K562 (cell line): ENCODE results near the gene ANAPC2. TPM values are rescaled to one million over a fixed set of nuclear protein-coding genes. Genes with fewer than 3 reads are reported as not detected.

Experiments used
- CCNT2 ChIP-seq: IDR thresholded peaks from 2 replicates; pipeline ENCODE4 v1.6.1; 2011; ENCODE audit warnings: borderline replicate concordance, low read depth, mild to moderate bottlenecking, moderate library complexity, mixed read lengths, low read length; ENCODE audit not compliant: insufficient read length; ENCODE audit errors: extremely low read depth
- FUS ChIP-seq: fragments of 200-400 bp; formaldehyde crosslinking; optimal IDR thresholded peaks from 2 replicates; pipeline ENCODE3; 2017; ENCODE audit warnings: low read depth, low read length
- HDAC2 ChIP-seq: fragments of 450-650 bp; IDR thresholded peaks from 2 replicates; pipeline ENCODE4 v1.6.1; 2016; ENCODE audit warnings: mild to moderate bottlenecking
- RBM25 ChIP-seq: fragments of 200-400 bp; formaldehyde crosslinking; IDR thresholded peaks from 2 replicates; pipeline ENCODE4 v1.6.1; 2018; ENCODE audit warnings: low read length, low read depth, moderate library complexity; ENCODE audit not compliant: severe bottlenecking
- SIN3A ChIP-seq, 2 experiments: fragments of 150-350 bp in 1 of 2; IDR thresholded peaks; 2 replicates each; pipeline ENCODE4 v1.6.1; 2011 to 2016; ENCODE audit warnings: borderline replicate concordance in 2 of 2, low read depth in 2 of 2, low read length in 2 of 2, mild to moderate bottlenecking in 2 of 2, moderate library complexity in 2 of 2; ENCODE audit not compliant: control insufficient read depth in 1 of 2
- SREBF1 ChIP-seq: fragments of 150-350 bp; IDR thresholded peaks from 2 replicates; pipeline ENCODE4 v1.6.1; 2014; ENCODE audit warnings: antibody characterized with exemption, low read depth, low read length, borderline replicate concordance
- polyA plus RNA-seq, 8 experiments: library from polyadenylated mRNA; depleted of rRNA in 4 of 8; stranded (reverse) in 5 of 8; unstranded in 3 of 8; fragments of >200 nt; fragmentation: Nextera tagmentation in 2 of 8; fragmentation: Illumina TruSeq in 1 of 8; extraction: Ambion mirVana in 2 of 8; extraction: Trizol in 1 of 8; gene quantifications; 2 replicates each; pipeline versions ENCODE4 v1.2.1 to v1.2.3, GENCODE V29; 2011 to 2014; ENCODE audit warnings: inconsistent platforms in 1 of 8, missing spikeins in 1 of 8
- total RNA-seq, 7 experiments: library from RNA; depleted of rRNA in 6 of 7; stranded (reverse); fragments of >200 nt in 6 of 7; fragmentation: Illumina TruSeq in 2 of 7; extraction: Trizol in 2 of 7; gene quantifications; 2 replicates each; pipeline versions ENCODE4 v1.2.1 to v1.2.3, GENCODE V29; 2011 to 2021; ENCODE audit warnings: low replicate concordance in 1 of 7
- TF ChIP-seq, protein P1 (sequence below): IDR thresholded peaks from 2 replicates; pipeline ENCODE4 v1.6.1; 2012; ENCODE audit warnings: low read depth, low read length, improper control_type of control experiment, borderline replicate concordance
- TF ChIP-seq, protein P2 (sequence below): fragments of 450-650 bp; IDR thresholded peaks from 2 replicates; pipeline ENCODE4 v1.6.1; 2016; ENCODE audit warnings: borderline replicate concordance
- TF ChIP-seq, protein P3 (sequence below): sonication (generic); formaldehyde crosslinking; IDR thresholded peaks from 2 replicates; pipeline ENCODE4 v1.9.0; 2022; ENCODE audit warnings: mild to moderate bottlenecking, missing genetic modification reagents
- TF ChIP-seq, protein P4 (sequence below): fragments of 450-650 bp; formaldehyde crosslinking; conservative IDR thresholded peaks from 2 replicates; pipeline ENCODE4 v1.4.0; 2022; ENCODE audit warnings: mild to moderate bottlenecking, missing genetic modification characterization

Gene ANAPC2
- total and polyA plus RNA-seq, 9 of the 15 experiments (the other 6 are each of a cell fraction or from before 2014, with no cell fraction given) = 0.11 to 56.5 (median 17.1) TPM; not detected in 1

DNA sequence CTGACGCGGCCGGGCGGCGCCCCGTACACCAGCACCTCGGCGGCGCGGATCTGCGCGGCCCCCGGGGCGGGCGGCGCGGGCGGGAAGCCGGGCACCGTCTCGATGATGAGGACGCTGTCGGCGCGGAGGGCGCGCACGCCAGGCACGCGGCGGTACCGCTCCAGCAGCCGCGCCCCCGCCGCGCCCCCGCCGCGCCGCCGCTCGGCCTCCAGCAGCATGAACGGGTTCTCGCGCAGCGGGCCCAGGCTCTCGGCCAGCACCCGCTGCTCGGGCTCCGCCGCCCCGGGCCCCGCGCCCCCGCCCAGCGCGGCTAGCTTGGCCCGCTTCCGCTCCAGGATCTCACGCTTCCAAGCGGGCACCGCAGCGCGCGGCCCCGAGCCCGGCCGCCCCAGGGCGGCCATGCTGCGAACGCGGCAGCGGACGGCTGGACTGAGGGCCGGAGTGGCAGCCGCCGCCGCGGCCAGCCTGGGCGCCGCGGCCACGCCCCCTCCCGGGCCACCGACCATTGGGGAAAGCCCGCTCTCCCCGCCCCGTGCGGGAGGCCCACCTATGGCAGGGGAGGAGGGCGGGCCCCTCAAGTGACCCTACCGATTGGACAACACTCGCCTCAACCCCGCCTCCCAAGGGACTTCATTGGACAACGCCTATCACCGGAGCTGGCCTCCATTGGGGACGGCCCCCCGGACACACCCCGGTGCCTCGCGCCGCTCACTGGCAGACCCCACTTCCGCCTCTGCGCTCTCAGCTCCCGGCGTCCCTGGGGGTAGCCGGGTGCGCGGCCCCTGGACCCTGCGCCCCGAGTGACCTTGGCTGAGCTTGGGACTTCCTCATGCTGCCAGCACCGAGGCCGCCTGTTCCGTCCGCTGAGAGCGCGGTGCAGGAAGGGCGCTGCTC lies 12.2 kb upstream of the ANAPC2 start, which contains the start of gene TPRN (continued):
- TF ChIP-seq HDAC2 (no peak), FUS (no peak), RBM25 (peak; percentile 99), CCNT2 (peak; percentile 93), SIN3A (IDR thresholded peaks at IDR 0.05; ENCODE audit: borderline replicate concordance in 2 of 2, control insufficient read depth in 1 of 2, low read depth in 2 of 2, low read length in 2 of 2) (peak in 1 of 2 experiments; percentile 84; a peak in 1 of 4 replicates), SREBF1 (0 out of 2 replicates have a peak, but pooled peaks have one; percentile 25)
- TF ChIP-seq, protein P1, sequence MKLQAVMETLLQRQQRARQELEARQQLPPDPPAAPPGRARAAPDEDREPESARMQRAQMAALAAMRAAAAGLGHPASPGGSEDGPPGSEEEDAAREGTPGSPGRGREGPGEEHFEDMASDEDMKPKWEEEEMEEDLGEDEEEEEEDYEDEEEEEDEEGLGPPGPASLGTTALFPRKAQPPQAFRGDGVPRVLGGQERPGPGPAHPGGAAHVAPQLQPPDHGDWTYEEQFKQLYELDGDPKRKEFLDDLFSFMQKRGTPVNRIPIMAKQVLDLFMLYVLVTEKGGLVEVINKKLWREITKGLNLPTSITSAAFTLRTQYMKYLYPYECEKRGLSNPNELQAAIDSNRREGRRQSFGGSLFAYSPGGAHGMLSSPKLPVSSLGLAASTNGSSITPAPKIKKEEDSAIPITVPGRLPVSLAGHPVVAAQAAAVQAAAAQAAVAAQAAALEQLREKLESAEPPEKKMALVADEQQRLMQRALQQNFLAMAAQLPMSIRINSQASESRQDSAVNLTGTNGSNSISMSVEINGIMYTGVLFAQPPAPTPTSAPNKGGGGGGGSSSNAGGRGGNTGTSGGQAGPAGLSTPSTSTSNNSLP = no peak
- TF ChIP-seq, protein P2, sequence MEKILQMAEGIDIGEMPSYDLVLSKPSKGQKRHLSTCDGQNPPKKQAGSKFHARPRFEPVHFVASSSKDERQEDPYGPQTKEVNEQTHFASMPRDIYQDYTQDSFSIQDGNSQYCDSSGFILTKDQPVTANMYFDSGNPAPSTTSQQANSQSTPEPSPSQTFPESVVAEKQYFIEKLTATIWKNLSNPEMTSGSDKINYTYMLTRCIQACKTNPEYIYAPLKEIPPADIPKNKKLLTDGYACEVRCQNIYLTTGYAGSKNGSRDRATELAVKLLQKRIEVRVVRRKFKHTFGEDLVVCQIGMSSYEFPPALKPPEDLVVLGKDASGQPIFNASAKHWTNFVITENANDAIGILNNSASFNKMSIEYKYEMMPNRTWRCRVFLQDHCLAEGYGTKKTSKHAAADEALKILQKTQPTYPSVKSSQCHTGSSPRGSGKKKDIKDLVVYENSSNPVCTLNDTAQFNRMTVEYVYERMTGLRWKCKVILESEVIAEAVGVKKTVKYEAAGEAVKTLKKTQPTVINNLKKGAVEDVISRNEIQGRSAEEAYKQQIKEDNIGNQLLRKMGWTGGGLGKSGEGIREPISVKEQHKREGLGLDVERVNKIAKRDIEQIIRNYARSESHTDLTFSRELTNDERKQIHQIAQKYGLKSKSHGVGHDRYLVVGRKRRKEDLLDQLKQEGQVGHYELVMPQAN = peak; percentile 67; the same call in 1 of the 2 replicates
- TF ChIP-seq, protein P3, sequence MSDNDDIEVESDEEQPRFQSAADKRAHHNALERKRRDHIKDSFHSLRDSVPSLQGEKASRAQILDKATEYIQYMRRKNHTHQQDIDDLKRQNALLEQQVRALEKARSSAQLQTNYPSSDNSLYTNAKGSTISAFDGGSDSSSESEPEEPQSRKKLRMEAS = peak; percentile 53; the same call in 1 of the 2 replicates
- TF ChIP-seq, protein P4, sequence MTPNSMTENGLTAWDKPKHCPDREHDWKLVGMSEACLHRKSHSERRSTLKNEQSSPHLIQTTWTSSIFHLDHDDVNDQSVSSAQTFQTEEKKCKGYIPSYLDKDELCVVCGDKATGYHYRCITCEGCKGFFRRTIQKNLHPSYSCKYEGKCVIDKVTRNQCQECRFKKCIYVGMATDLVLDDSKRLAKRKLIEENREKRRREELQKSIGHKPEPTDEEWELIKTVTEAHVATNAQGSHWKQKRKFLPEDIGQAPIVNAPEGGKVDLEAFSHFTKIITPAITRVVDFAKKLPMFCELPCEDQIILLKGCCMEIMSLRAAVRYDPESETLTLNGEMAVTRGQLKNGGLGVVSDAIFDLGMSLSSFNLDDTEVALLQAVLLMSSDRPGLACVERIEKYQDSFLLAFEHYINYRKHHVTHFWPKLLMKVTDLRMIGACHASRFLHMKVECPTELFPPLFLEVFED (CRISPR knock-in tag) = no peak
